Erythroblast (primary cell): Measurements from ENCODE around the gene APH1A.

ENCODE experiments used
- GATA1 ChIP-seq: IDR thresholded peaks from 2 replicates; pipeline ENCODE4 v1.6.1; 2011; ENCODE audit warnings: low read depth, mild to moderate bottlenecking, control low read depth, low read length, moderate library complexity
- POLR2A ChIP-seq: IDR thresholded peaks from 2 replicates; pipeline ENCODE4 v1.6.1; 2011; ENCODE audit warnings: mild to moderate bottlenecking, low read length

DNA sequence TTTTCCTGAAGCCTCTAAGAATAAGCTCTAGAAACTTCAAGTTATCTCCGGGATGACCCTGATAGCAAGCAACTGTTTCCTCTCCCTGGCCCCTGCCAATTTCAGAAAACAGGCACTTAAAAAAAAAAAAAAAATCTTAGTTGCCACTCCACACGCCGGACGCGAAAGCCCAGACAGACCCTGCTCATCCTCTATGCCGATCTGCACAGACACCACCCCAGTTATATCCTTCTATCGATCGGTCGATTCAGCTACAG is 34.6 kb downstream of the APH1A start:
- TF ChIP-seq POLR2A = no peak
- no peak for TF ChIP-seq GATA1
